NCI-H1048 (cell line): Measurements from ENCODE around the gene C7orf33.
"Not testable (repeated sequence)": the region's sequence is repeated elsewhere in the genome, so short reads cannot be mapped to it uniquely, and the experiment has no call there.

Source experiments
- DNase-seq: peaks from one replicate; lab custom pipeline; 2025; lab: John Stamatoyannopoulos, UW

C7orf33 gene

GRCh38 chr7:148590471-148590870, at the start of gene C7orf33:
Gene C7orf33 (plus strand): TSS chr7:148590766. CDS start chr7:148590926, 160 bp downstream.
- DNase-seq = no peak

- no peak for DNase-seq
These were observed 48.6 kb upstream of the C7orf33 start for GRCh38 chr7:148541891-148542504.

- DNase-seq = no peak
These were observed 47.3 kb upstream of the C7orf33 start for GRCh38 chr7:148543302-148543701.

- no peak for DNase-seq
These were observed 45.4 kb upstream of the C7orf33 start for GRCh38 chr7:148545172-148545571.

- no peak for DNase-seq
These were observed 44.6 kb upstream of the C7orf33 start for GRCh38 chr7:148545932-148546331.

GRCh38 chr7:148546857-148547256, 43.7 kb upstream of the C7orf33 start:
- DNase-seq = no peak

- no peak for DNase-seq
These were observed 42.6 kb upstream of the C7orf33 start for GRCh38 chr7:148547951-148548350.

- DNase-seq = no peak
These were observed 36.6 kb upstream of the C7orf33 start for GRCh38 chr7:148553979-148554378.

DNA sequence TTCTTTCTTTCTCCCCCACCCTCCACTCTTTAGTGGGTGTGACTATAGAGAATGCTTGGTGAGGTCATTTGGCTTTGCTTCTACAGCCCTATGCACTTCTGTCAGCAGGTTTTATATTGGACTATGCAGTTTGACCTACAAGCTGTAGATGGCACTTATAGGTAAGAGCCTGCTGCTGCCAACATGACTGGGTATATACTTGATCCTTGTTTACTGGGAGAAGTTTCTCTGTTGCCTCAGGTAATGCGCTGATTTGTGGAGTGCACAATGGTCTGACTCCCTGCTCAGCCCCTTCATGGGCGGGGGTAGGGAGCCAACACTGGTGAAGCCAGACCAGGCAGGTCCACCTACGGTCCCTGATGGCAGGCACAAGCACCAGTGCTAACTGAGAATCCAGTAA, 33.7 kb upstream of the C7orf33 start:
- DNase-seq = no peak

- DNase-seq = no peak
These were observed 31.7 kb upstream of the C7orf33 start for GRCh38 chr7:148558914-148559313.

DNA sequence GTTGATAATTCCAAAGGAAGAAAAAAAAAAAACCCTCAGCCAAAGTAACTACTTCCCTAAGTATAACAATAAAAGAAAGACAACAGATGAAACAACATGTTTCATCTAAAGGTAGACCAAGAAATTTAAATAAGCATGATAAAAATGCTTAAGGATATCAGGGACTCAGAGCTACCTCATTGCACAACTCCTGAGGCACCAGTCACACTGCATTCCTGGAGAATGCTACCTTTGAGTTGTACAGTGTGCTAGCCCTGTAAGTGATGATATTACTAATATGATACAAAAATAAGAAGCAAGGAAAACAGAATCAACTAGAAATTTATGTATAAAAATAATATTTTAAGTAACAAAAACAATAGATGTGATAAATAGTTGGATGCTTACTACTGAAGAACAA, 29.5 kb upstream of the C7orf33 start:
- no peak for DNase-seq

- no peak for DNase-seq
These were observed 26.8 kb upstream of the C7orf33 start for GRCh38 chr7:148563583-148564274.

DNA sequence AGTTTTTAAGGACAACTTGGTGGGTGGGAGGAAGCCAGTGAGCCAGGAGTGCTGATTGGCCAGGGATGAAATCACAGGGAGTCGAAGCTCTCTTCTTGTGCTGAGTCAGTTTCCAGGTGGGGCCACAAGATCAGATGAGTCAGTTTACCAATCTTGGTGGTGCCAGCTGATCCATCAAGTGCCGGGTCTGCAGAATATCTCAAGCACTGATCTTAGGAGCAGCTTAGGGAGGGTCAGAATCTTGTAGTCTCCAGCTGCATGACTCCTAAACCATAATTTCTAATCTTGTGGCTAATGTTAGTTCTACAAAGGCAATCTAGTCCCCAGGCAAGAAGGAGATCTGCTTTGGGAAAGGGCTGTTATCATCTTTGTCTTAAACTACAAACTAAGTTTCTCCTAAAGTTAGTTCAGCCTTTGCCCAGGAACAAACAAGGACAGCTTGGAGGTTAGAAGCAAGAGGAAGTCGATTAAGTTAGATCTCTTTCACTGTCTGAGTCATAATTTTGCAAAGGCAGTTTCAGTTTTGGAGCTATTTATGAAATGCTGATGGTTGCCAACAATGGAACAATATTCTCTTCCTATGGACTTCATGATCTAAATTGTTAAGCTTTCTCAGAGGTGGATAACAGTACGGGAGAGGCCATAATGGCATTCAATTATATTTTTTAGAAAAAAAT, 26.2 kb upstream of the C7orf33 start:
- DNase-seq = not testable (repeated sequence)

- no peak for DNase-seq
These were observed 23.8 kb upstream of the C7orf33 start for GRCh38 chr7:148566736-148567135.

DNA sequence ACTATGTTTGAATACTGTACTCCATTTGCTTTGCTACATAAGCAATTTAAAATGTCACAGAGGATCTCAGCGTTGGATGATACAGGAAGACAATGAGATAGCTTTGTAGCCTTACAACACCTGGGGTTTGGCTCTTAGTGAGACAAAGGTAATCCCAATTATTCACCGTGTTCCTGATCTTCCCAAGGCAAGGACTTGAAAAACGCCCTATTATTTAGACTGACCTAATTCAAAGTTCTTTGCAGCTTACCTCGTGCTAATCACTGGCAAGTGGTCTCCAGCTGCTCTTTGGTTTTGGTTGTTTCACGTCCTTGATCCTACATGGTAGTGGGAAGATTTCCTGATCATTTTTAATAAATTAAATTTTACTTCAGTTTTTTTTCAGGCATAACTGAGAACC, 23.0 kb upstream of the C7orf33 start:
- no peak for DNase-seq

DNA sequence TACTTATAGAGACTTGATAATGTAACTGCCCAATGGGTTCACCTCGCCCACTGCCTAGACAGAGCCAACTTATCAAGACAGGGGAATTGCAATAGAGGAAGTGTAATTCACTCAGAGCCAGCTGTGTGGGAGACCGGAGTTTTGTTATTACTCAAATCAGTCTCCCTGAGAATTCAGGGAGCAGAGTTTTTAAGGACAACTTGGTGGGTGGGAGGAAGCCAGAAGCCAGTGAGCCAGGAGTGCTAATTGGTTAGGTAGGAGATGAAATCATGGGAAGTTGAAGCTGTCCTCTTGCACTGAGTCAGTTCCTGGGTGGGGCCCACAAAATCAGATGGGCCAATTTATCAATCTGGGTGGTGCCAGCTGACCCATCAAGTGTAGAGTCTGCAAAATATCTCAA, 20.1 kb upstream of the C7orf33 start:
- DNase-seq = no peak

GRCh38 chr7:148570973-148571372, 19.6 kb upstream of the C7orf33 start:
- DNase-seq = not testable (repeated sequence)

GRCh38 chr7:148571381-148571780, 19.2 kb upstream of the C7orf33 start:
- DNase-seq = no peak

DNA sequence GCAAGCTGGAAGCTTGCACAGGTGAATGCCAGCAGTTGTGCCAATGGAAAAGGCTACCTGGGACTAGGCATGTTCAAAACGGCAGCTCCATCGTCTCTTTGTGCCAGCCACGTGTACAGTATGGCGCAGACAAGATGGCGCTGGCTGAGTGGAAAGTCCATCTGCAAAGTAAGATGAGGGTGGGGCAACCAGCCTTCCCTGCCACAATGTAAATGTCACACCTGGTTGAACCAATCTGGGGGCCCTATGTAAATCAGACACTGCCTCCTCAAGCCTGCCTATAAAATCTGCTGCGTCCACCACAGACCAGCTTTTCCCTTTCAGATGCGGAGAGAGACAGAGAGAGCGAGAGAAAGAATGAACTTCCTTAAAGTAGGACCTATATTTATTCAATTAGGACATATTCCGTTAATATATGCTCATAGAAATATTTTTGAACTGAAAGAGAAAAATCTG, 18.5 kb upstream of the C7orf33 start:
- no peak for DNase-seq

DNA sequence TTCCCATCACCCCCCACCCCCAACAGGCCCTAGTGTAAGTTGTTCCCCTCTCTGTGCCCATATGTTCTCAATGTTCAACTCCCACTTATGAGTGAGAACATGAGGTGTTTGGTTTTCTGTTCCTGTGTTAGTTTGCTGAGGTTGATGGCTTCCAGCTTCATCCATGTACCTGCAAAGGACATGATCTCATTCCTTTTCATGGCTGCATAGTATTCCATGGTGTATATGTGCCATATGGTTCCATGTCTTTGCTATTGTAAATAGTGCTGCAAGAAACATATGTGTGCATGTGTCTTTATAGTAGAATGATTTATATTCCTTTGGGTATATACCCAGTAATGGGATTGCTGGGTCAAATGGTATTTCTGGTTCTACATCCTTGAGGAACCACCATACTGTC, 17.0 kb upstream of the C7orf33 start:
- DNase-seq = not testable (repeated sequence)

DNA sequence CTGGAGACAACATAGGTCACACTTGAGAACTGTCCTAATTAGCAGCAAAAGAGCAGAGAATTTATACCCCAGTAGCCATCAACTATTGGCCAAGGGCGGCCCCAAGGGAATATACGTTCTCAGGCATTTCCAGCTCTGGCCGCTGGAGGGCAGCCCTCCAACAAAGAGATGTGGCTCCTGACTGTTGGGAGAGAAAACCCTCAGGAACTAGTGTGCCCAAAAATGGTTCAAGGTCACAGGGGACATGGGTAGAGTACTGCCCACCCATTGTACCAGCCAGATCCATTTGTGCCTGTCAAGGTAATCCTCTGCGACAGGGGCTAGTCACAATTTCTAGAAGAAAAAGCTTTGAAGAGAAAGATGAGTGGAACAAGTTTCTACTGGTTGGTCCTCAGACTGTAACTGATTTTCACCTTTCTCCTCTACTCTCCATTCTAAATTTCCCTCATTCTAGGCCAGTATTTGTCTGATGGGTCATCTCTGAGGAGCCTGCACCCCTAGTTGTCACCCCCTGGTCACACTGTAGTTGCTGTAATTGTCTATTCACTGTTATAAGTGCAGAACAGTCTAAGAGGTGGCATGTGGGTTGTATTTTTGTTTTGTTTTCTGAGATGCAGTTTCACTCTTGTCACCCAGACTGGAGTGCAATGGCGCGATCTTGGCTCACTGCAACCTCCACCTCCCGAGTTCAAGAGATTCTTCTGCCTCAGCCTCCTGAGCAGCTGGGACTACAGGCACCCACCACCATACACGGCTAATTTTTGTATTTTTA, 14.7 kb upstream of the C7orf33 start:
- DNase-seq = no peak

- no peak for DNase-seq
These were observed 11.2 kb upstream of the C7orf33 start for GRCh38 chr7:148579366-148579765.
